ENCODE measurements around the gene USP32.
"Not testable (repeated sequence)": the region's sequence is repeated elsewhere in the genome, so short reads cannot be mapped to it uniquely, and the experiment has no call there.

GRCh38 chr17:60186372-60186771, 205.6 kb downstream of the USP32 start:
- not testable (repeated sequence) for TF ChIP-seq POLR2A, CTCF, POLR2AphosphoS5 (IDR thresholded peaks at IDR 0.05)
